Activated CD8-positive, alpha-beta memory T cell treated with anti-CD3 and anti-CD28 coated beads for 1 hour (primary cell): Measurements from ENCODE around the gene CACNA1A.
"Not testable (repeated sequence)": the region's sequence is repeated elsewhere in the genome, so short reads cannot be mapped to it uniquely, and the experiment has no call there.

Experiments used
- DNase-seq, 2 donors: peaks; one replicate each; pipeline ENCODE4 v3.0.0-alpha.2; 2020; ENCODE audit warnings: low read depth in 1 of 2; ENCODE audit errors: extremely low read depth in 1 of 2

CACNA1A gene

DNA sequence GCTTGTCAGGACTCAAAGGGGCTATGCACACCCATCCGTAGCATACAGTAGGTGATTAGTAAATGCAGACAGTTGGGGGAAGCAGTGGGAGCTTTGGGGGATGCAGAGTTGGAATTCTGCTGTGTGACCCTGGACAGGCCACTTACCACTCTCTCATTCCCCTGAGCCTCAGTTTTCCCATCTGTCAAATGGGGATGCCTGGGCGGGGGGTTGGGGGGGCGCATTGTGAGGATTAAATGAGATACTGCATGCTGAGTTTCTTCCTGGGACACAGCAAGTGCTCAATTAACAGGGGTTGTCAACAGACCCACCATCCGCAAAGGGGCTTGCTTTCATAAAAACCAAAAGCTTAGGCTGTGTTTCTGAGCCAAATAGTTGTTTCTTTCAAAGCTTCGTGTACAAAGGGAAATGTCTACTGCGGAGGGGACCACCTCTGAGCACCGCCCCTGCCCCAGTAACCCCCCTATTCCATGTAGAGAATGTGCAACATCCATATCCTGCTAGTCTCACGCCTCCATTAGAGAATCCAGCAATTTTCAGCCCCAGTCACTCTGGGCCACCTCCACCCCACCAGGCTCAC lies 223.7 kb downstream of the CACNA1A start:
- DNase-seq, result no peak

GRCh38 chr19:13281567-13282291 lies 224.6 kb downstream of the CACNA1A start:
- no peak for DNase-seq

GRCh38 chr19:13277104-13277809 lies 229.0 kb downstream of the CACNA1A start:
- DNase-seq, result peak; percentile 22 to 27

DNA sequence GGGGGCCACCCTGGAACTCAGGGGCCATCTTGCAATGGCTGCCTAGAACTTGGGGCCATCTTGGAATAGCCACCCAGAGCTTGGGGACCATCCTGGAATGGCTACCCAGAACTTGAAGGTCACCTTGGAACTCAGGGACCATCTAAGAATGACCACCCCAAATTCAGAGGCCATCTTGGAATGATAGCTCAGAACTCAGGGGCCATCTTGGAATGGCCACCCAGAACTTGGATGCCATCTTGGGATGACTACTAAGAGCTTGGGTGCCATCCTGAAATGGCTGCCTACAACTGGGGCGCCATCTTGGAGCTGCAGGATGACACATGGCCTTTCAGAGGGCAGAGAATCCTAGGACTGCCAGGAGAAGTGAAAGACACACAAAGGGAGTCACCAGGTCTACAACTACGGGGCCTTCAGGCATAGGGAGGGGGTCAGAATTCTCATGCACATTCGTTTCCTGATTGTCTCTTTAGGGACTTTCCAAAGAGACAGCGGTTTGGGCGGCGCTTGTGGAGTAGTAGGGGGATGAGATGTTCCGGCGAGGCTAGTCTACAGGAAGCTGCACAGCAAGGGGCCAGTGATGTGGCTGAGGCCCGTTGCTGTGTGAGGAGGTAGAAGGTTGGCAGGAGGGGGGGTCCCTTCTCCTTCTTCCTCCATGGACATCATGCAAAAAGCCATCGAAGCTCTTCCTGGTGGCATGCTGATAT lies 231.1 kb downstream of the CACNA1A start:
- DNase-seq, result no peak

DNA sequence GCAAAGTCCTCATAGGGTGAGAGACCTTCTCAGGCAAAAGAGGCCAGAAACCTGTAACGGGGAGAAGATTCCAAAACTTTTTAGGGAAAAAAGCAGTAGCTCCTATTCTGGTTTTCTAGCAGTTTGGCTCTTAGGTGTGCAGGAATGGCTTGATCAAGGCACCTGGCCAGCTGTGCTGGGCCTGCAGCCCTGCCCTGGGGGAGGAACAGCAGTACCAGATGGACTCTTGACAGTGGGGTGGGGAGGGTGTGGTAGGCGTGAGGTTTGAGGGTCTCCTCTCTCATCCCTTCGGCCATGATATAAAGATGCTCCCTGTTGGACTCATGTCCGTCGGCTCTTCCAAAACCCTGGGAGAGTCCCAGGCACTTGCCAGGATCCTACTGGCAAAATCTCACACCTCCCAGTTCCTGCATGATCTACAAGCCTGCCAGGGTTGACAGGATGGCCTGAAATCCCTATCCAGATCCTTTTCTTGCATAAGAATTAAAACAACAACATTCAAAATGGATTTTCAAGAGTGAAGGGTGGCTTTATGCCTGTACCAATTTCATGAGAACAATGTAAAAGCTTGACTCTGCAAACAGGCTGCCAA lies 235.7 kb downstream of the CACNA1A start:
- no peak for DNase-seq

GRCh38 chr19:13269348-13269747 lies 236.9 kb downstream of the CACNA1A start:
- DNase-seq, result no peak

GRCh38 chr19:13267889-13268288 lies 238.4 kb downstream of the CACNA1A start:
- DNase-seq, result no peak

DNA sequence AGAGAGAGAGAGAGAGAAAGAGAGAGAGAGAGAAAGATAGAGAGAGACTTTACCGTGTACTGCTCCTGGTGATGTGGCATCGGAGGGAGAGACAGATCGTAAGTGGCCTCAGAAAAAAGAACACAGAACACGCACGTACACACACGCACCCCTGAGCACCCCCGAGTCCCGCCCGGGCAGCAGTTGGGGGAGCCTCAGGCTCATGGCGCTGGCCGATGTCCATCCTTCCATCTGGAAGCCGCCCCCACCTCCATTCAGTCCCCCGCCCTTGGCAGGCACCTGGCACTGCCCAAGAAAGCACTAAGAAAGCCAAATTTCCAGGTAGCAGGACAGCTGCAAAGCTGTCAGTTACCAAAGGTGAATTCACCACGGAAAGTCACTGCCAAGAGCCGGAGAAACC lies 239.1 kb downstream of the CACNA1A start:
- no peak for DNase-seq

GRCh38 chr19:13262450-13262849 lies 243.8 kb downstream of the CACNA1A start:
- DNase-seq, result no peak

GRCh38 chr19:13260883-13261653 lies 245.2 kb downstream of the CACNA1A start:
- no peak for DNase-seq

- DNase-seq, result no peak
Observed at GRCh38 chr19:13256918-13257317, 249.4 kb downstream of the CACNA1A start.

DNA sequence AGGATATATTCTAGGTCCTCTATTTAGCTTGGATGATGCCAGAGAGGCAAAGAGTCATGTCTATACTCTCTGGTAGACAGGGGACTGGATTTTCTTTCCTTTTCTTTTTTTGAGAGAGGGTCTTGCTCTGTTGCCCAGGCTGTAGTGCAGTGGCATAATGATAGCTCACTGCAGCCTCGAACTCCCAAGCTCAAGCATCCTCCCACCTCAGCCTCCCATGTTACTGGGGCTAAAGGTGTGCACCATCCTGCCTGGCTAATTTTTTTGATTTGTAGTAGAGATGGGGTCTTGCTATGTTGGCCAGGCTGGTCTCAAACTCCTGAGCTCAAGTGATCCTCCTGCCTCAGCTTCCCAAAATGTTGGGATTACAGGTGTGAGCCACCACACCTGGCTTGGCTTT lies 249.9 kb downstream of the CACNA1A start:
- DNase-seq, result not testable (repeated sequence)

GRCh38 chr19:13255719-13256059 lies 250.6 kb downstream of the CACNA1A start:
- no peak for DNase-seq

GRCh38 chr19:13255041-13255718 lies 251.1 kb downstream of the CACNA1A start:
- DNase-seq, result no peak

GRCh38 chr19:13252569-13253335 lies 253.5 kb downstream of the CACNA1A start:
- no peak for DNase-seq

DNA sequence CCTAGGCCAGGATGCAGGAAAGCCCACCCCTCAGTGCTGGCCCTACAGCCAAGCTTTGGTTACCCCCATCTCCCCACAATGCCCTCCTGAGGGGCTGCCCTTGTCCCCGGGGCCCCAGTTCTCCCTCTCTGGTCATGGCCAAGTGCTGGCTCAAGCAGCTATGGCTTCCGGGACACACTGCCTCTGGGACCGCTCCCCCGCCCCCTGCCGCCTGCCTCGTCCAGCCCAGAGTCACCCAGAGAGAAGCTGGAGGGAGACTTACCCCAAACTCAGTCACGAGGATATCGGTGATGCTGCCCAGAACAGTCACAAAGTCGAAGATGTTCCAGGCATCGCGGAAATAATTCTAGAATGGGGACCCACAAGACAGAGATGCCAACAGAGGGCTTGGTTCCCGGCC lies 261.4 kb downstream of the CACNA1A start:
- no peak for DNase-seq

DNA sequence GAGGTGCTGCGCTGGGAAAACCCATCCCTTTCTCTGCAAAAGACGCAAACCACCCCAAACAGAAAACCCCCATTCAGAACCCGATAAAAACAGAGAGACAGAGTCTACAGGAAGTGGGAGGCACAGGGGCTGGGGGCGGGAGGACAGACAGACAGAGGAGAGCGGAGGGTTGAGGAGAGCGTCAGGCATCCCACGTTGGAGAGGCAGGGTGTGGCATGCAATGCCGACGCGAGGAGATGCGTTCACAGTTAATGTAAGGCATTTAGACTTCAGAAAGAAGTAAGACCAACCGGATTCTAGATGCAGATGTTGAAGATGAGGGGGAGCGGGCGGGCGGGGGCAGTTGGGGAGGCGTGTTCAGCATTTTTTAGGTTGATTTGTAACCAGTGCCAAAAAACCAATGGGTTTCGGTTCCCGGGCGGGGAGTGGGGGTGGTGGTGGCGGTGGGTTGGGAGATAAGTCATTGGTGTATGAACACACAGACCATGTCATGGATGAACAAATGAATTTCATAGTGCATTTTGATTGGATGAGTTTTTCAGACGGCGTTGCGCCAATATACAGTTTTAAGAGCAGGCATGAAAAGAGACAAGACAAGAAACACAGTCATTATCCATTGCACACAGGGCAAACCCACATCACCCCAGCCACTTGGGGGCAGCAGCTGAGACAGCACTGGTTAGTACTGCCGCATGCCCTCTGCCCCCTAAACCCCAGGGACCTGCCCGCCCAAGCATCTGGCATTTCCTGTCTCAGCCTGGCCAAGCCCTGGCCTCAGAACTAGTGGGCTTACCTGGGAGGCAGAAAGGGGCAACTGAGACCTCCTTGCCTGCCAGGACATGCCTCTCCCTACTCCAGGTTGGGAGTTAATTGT lies 264.8 kb downstream of the CACNA1A start:
- DNase-seq, result no peak

GRCh38 chr19:13240312-13241022 lies 265.8 kb downstream of the CACNA1A start:
- no peak for DNase-seq
